K562 (cell line): ENCODE results near the gene DCDC2. TPM values are rescaled to one million over a fixed set of nuclear protein-coding genes. Genes with fewer than 3 reads are reported as not detected.

Experiments used
- ATAC-seq: fragments of 200-7000 bp; cut with Tn5 transposase; 3 replicates; pipeline ENCODE4 v1.9.1; 2020; ENCODE audit warnings: moderate library complexity
- BruUV-seq: library from RNA; stranded (reverse); fragments of 400-500 nt; replicated peaks from 2 replicates; lab custom pipeline; 2021; lab: Mats Ljungman, UMichigan
- CTCF ChIA-PET: fragments of 300-600 bp; formaldehyde crosslinking; extraction: SDS; loops from one replicate; lab custom pipeline; 2021; ENCODE audit warnings: low intra/inter-chr PET ratio; lab: Yijun Ruan, JAX
- POLR2A ChIA-PET: fragments of 300-600, 350-650 bp; sonication (Branson Sonifier 250); formaldehyde crosslinking; extraction: SDS; loops from one replicate; lab custom pipeline; 2021; ENCODE audit warnings: antibody characterized with exemption, inconsistent platforms; lab: Yijun Ruan, JAX
- DNase-seq, 4 experiments: peaks; one replicate each; pipeline versions ENCODE4 v3.0.0 to v3.0.0-alpha.2; 2011 to 2018; ENCODE audit warnings: low spot score in 3 of 4, mixed read lengths in 3 of 4; ENCODE audit errors: extremely low read depth in 1 of 4
- FAIRE-seq: peaks from 2 replicates; lab custom pipeline; 2011; peaks lifted over from hg19 to GRCh38; lab: Jason Lieb, UNC
- H2AFZ ChIP-seq: 2 replicates; pipeline ENCODE4 v1.6.0; 2011; ENCODE audit warnings: low read depth, low read length, control low read depth, inconsistent platforms
- H3K27ac ChIP-seq: fragments of 200-600 bp; 3 replicates; pipeline ENCODE4 v1.8.0; 2011; ENCODE audit warnings: low read depth, mild to moderate bottlenecking, control low read depth, inconsistent platforms, low read length, moderate library complexity, mixed read lengths; ENCODE audit errors: extremely low read depth
- H3K27me3 ChIP-seq, 2 experiments: fragments of 300-600 bp in 1 of 2; 2 replicates in 1 of 2; 3 replicates in 1 of 2; pipeline versions ENCODE4 v1.6.0 to v1.8.0; 2011; ENCODE audit warnings: inconsistent platforms in 2 of 2, low read length in 2 of 2, mild to moderate bottlenecking in 1 of 2, mixed read lengths in 1 of 2, moderate library complexity in 1 of 2; ENCODE audit not compliant: control insufficient read depth in 2 of 2, insufficient read depth in 2 of 2
- H3K36me3 ChIP-seq: fragments of 300-600 bp; 3 replicates; pipeline ENCODE4 v1.8.0; 2011; ENCODE audit warnings: mild to moderate bottlenecking, low read length, inconsistent platforms; ENCODE audit not compliant: control insufficient read depth, insufficient read depth
- H3K4me1 ChIP-seq, 2 experiments: fragments of 200-600 bp in 1 of 2; replicated peaks in 1 of 2; 2 replicates in 1 of 2; 3 replicates in 1 of 2; pipeline versions ENCODE4 v1.5.1 to v1.8.0; 2011; ENCODE audit warnings: inconsistent platforms in 2 of 2, low read length in 2 of 2, mild to moderate bottlenecking in 1 of 2, mixed read lengths in 1 of 2, moderate library complexity in 1 of 2; ENCODE audit not compliant: control insufficient read depth in 2 of 2, insufficient read depth in 2 of 2
- H3K4me2 ChIP-seq: 2 replicates; pipeline ENCODE4 v1.6.1; 2011; ENCODE audit warnings: low read length, control low read depth, inconsistent platforms, mixed read lengths; ENCODE audit not compliant: insufficient read depth
- H3K4me3 ChIP-seq: fragments of 200-600 bp; sonication (generic), shearing (Covaris generic); 2 replicates; pipeline ENCODE4 v1.5.1; 2016; ENCODE audit warnings: control low read depth, inconsistent platforms
- H3K79me2 ChIP-seq: fragments of 200-600 bp; 3 replicates; pipeline ENCODE4 v1.8.0; 2011; ENCODE audit warnings: low read length, inconsistent platforms; ENCODE audit not compliant: control insufficient read depth, insufficient read depth
- H3K9ac ChIP-seq, 2 experiments: 2 replicates each; pipeline versions ENCODE4 v1.6.0 to v1.6.1; 2011; ENCODE audit warnings: low read depth in 2 of 2, low read length in 2 of 2, control low read depth in 1 of 2, inconsistent platforms in 1 of 2, mild to moderate bottlenecking in 1 of 2, mixed read lengths in 1 of 2; ENCODE audit not compliant: insufficient read depth in 1 of 2
- H3K9me1 ChIP-seq: one replicate; pipeline ENCODE4 v1.6.0; 2011; ENCODE audit warnings: inconsistent platforms, mild to moderate bottlenecking, low read length, moderate library complexity; ENCODE audit not compliant: control insufficient read depth, insufficient read depth
- H3K9me3 ChIP-seq: replicated peaks from 2 replicates; pipeline ENCODE4 v1.5.1; 2011; ENCODE audit warnings: low read depth, low read length, inconsistent platforms; ENCODE audit not compliant: control insufficient read depth, insufficient read depth
- H4K20me1 ChIP-seq: replicated peaks from 2 replicates; pipeline ENCODE4 v1.6.1; 2011; ENCODE audit warnings: low read length, inconsistent platforms, mixed read lengths; ENCODE audit not compliant: control insufficient read depth, insufficient read depth
- CBX8 ChIP-seq: fragments of 200-600 bp; sonication (generic); IDR thresholded peaks from 2 replicates; pipeline ENCODE4 v1.6.1; 2012; ENCODE audit warnings: borderline replicate concordance, mixed run types, low read depth, mild to moderate bottlenecking, moderate library complexity, mixed read lengths, low read length, control low read depth, inconsistent platforms; ENCODE audit not compliant: poor library complexity, severe bottlenecking; ENCODE audit errors: extremely low read depth
- EP400 ChIP-seq: fragments of 450-650 bp; IDR thresholded peaks from 2 replicates; pipeline ENCODE4 v1.6.1; 2017; ENCODE audit warnings: antibody characterized with exemption, mild to moderate bottlenecking, moderate library complexity
- GATAD2A ChIP-seq: fragments of 450-650 bp; IDR thresholded peaks from 2 replicates; pipeline ENCODE4 v1.6.1; 2017
- PHB2 ChIP-seq: fragments of 450-650 bp; IDR thresholded peaks from 2 replicates; pipeline ENCODE4 v1.6.1; 2017; ENCODE audit warnings: low read depth
- SLC30A9 ChIP-seq: fragments of 250-450 bp; sonication (Bioruptor Pico); IDR thresholded peaks from 2 replicates; pipeline ENCODE4 v1.8.0; 2022; ENCODE audit warnings: mild to moderate bottlenecking, moderate library complexity
- SNIP1 ChIP-seq: fragments of 450-650 bp; IDR thresholded peaks from 2 replicates; pipeline ENCODE4 v1.7.1; 2017; ENCODE audit warnings: low read depth, mild to moderate bottlenecking
- TRIM28 ChIP-seq: fragments of 450-650 bp; IDR thresholded peaks from 2 replicates; pipeline ENCODE4 v1.6.1; 2017
- ZNF212 ChIP-seq: fragments of 450-650 bp; formaldehyde crosslinking; IDR thresholded peaks from 2 replicates; pipeline ENCODE4 v1.4.0; 2020; ENCODE audit warnings: mild to moderate bottlenecking
- ZNF232 ChIP-seq: sonication (generic); formaldehyde crosslinking; IDR thresholded peaks from 2 replicates; pipeline ENCODE4 v1.8.0; 2022; ENCODE audit warnings: mild to moderate bottlenecking, missing genetic modification reagents
- ZNF699 ChIP-seq: fragments of 250-450 bp; sonication (Bioruptor Pico); IDR thresholded peaks from 2 replicates; pipeline ENCODE4 v1.8.0; 2021; ENCODE audit warnings: mild to moderate bottlenecking, moderate library complexity; ENCODE audit not compliant: insufficient replicate concordance
- ZNF778 ChIP-seq: fragments of 450-650 bp; formaldehyde crosslinking; IDR thresholded peaks from 2 replicates; pipeline ENCODE4 v1.4.0; 2020; ENCODE audit warnings: mild to moderate bottlenecking, moderate library complexity
- WGBS: fragments of 100-300 bp; shearing (Covaris generic); methylation state at CpG from one replicate; pipeline ENCODE4 v1.1.6; 2016; ENCODE audit warnings: low coverage, mixed read lengths; ENCODE audit not compliant: insufficient coverage; ENCODE audit errors: missing lambda C conversion rate; 5-methylcytosine and 5-hydroxymethylcytosine counted together
- in situ Hi-C: fragments of 300-500 bp; cut with MboI; formaldehyde crosslinking; loops from 4 replicates; pipeline ENCODE4 v1.15.0; 2018; ENCODE audit warnings: inconsistent platforms, mixed read lengths
- intact Hi-C: fragments of 100-400 bp; cut with micrococcal nuclease; formaldehyde crosslinking; loops from 2 replicates; pipeline ENCODE4 v1.14.2; 2022
- polyA plus RNA-seq, 8 experiments: library from polyadenylated mRNA; depleted of rRNA in 4 of 8; stranded (reverse) in 5 of 8; unstranded in 3 of 8; fragments of >200 nt; fragmentation: Nextera tagmentation in 2 of 8; fragmentation: Illumina TruSeq in 1 of 8; extraction: Ambion mirVana in 2 of 8; extraction: Trizol in 1 of 8; gene quantifications; 2 replicates each; pipeline versions ENCODE4 v1.2.1 to v1.2.3, GENCODE V29; 2011 to 2014; ENCODE audit warnings: inconsistent platforms in 1 of 8, missing spikeins in 1 of 8
- total RNA-seq, 7 experiments: library from RNA; depleted of rRNA in 6 of 7; stranded (reverse); fragments of >200 nt in 6 of 7; fragmentation: Illumina TruSeq in 2 of 7; extraction: Trizol in 2 of 7; gene quantifications; 2 replicates each; pipeline versions ENCODE4 v1.2.1 to v1.2.3, GENCODE V29; 2011 to 2021; ENCODE audit warnings: low replicate concordance in 1 of 7

Gene DCDC2
- total and polyA plus RNA-seq, 9 of the 15 experiments (the other 6 are each of a cell fraction or from before 2014, with no cell fraction given) = 0.04 TPM; not detected in 8

DNA sequence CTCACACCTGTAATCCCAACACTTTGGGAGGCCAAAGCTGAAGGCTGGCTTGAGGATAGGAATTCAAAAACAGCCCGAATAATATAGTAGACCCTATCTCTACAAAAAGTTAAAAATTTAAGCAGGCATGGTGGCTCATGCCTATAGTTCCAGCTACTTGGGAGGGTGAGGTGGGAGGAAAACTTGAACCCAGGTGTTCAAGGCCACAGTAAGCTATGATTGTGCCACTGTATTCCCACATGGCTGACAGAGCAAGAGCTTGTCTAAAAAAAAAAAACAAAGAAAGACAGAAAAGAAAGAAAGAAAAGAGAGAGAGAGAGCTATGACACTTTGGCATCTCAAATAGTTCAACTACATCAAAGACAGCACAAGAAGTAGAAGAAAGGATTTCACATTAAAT lies 33.2 kb downstream of the DCDC2 start:
- Histone ChIP-seq H3K9me3 (no peaks in the 10 kb centered on the region), H3K4me2 (no peak overlapping the region), H3K27ac (no peak overlapping the region), H4K20me1 (no peaks in the 10 kb centered on the region), H3K4me1 (no peaks in the 10 kb centered on the region)
- no peak for DNase-seq
- intact Hi-C loops = no loop called here
- CTCF ChIA-PET = no interaction called here
- in situ Hi-C loops = no loop called here
- ATAC-seq = no peak
- TF ChIP-seq GATAD2A = no peak
- TF ChIP-seq ZNF778 (CRISPR knock-in tag) = no peak
- no peak for TF ChIP-seq ZNF232 (CRISPR knock-in tag)
- no peak for TF ChIP-seq ZNF212 (CRISPR knock-in tag)
- TF ChIP-seq SLC30A9 (CRISPR knock-in tag) = no peak
- no peak for TF ChIP-seq CBX8
- TF ChIP-seq EP400 = no peak
- TF ChIP-seq ZNF699 = no peak
- TF ChIP-seq TRIM28 = no peak
- TF ChIP-seq SNIP1 = no peak
- TF ChIP-seq PHB2 = no peak
- TF ChIP-seq, all 486 proteins: peak for 0
- BruUV-seq = no TSS peak
- no peak for FAIRE-seq
- H3K79me2 ChIP-seq = no peaks in the 10 kb centered on the region
- no peak overlapping the region for H3K4me3 ChIP-seq
- WGBS = 0% methylated on average over 1 of the region's 1 CpG
- no peak overlapping the region for H2AFZ ChIP-seq
- no peaks in the 10 kb centered on the region for H3K36me3 ChIP-seq
- H3K9me1 ChIP-seq = no peaks in the 10 kb centered on the region
- POLR2A ChIA-PET = interaction anchor here (1.1 kb wide), 1 partner anchor 10 kb away, joined by 3 read pairs; no protein-coding TSS in a partner anchor
- H3K27me3 ChIP-seq = no peaks in the 10 kb centered on the region
- H3K9ac ChIP-seq = no peak overlapping the region
